ENCODE data around the gene HHIPL1.

Gene HHIPL1

DNA sequence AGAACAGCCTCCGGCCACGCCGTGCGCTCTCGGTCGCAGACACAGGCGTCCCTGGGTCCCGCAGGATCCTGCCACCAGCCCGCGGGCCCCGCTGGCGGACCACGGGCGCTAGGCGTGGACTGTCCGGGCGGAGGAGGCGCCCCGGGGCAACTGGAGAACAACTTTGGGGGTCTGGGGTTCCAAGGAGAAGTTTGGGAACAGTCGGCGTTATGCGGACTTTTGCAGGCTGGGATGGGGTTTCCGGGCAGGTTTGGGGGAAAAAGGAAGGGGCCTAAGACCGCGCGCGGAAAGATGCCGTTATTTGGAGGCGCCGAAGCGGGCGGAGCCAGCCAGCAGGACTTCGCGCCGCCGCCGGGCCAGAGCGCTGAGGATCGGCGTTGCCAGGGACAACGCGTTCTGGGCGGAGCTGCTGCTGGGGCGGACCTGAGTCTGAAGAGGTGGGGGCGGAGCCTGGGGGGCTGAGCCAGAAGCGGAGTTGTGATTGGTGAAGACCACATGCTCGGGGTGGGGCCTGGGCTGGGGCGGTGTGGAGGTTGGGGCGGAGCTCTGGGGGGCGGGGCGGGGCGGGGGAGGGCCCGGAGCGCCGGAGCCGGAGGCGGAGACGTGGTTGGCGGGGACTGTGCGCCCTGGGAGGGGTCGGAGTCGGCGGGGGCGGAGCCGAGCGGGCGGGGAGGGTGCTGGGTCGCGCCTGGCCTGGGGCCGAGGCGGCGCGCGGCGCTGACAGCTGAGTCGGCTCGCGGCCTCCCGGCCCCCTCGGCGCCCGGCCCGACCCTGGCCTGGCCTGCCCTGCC is 38.9 kb downstream of the HHIPL1 start, which contains the start of gene CYP46A1:
Gene CYP46A1 (plus strand): TSS at position 680 of the 791 bp plus-strand sequence. CDS start 120 bp downstream, outside the sequence.
- DNase-seq (ENCODE audit: low spot score): peak; percentile 100
- Histone ChIP-seq H3K4me3 (peak within 1 kb of the TSS; percentile 85), H3K27ac (peak within 1 kb of the TSS; percentile 89 to 91)
- TF ChIP-seq, protein P1, sequence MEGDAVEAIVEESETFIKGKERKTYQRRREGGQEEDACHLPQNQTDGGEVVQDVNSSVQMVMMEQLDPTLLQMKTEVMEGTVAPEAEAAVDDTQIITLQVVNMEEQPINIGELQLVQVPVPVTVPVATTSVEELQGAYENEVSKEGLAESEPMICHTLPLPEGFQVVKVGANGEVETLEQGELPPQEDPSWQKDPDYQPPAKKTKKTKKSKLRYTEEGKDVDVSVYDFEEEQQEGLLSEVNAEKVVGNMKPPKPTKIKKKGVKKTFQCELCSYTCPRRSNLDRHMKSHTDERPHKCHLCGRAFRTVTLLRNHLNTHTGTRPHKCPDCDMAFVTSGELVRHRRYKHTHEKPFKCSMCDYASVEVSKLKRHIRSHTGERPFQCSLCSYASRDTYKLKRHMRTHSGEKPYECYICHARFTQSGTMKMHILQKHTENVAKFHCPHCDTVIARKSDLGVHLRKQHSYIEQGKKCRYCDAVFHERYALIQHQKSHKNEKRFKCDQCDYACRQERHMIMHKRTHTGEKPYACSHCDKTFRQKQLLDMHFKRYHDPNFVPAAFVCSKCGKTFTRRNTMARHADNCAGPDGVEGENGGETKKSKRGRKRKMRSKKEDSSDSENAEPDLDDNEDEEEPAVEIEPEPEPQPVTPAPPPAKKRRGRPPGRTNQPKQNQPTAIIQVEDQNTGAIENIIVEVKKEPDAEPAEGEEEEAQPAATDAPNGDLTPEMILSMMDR (IDR thresholded peaks at IDR 0.05): no peak

DNA sequence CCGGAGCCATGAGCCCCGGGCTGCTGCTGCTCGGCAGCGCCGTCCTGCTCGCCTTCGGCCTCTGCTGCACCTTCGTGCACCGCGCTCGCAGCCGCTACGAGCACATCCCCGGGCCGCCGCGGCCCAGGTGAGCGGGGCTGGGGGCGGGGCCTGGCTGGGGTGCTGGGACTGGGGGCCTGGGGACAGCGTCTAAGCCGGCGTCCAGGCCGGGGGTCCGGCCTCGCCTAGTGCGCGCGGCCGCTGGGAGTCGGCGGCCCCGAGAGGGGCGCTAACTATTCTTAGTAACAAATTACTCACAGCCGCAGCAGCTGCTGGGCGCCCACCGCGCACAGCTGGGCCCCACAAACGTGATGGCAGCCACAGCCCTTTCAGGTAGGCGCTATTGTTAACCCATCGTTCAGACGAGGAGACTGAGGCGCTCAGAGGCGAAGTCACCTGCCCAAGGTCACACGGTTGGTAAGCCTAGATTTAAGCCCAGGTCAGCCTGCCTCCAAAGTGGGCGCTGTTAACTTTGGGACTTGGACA is 39.5 kb downstream of the HHIPL1 start:
- TF ChIP-seq, protein P1 (IDR thresholded peaks at IDR 0.05): no peak
- H3K27ac ChIP-seq: peak overlapping the region; percentile 54 to 68
- peak overlapping the region; percentile 85 for H3K4me3 ChIP-seq
- peak; percentile 81 for DNase-seq (ENCODE audit: low spot score)

DNA sequence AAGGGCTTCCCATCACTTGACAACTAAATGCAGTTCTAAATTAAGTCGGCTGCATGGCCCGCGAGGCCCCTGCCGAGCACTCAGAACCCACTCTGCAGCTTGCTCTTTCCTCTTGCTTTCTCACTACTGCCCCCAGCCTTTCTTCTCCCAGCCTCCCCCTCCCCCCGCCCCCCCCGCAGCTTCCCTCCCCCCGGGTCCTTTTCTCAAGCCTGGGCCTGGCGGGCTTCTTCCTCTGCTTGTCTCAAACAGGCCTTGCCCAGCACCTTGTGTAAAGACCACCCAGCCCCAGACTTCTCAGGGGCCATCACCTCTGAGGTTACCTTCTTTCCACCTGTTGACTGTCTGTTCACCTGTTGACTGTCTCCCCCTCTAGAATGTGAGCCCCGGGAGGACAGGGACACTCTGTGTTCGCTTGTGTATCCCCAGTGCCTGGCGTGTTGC is 40.2 kb downstream of the HHIPL1 start:
- no peak overlapping the region for H3K27ac ChIP-seq
- TF ChIP-seq, protein P1 (IDR thresholded peaks at IDR 0.05): no peak
- no peak for DNase-seq (ENCODE audit: low spot score)
- H3K4me3 ChIP-seq: no peak overlapping the region

DNA sequence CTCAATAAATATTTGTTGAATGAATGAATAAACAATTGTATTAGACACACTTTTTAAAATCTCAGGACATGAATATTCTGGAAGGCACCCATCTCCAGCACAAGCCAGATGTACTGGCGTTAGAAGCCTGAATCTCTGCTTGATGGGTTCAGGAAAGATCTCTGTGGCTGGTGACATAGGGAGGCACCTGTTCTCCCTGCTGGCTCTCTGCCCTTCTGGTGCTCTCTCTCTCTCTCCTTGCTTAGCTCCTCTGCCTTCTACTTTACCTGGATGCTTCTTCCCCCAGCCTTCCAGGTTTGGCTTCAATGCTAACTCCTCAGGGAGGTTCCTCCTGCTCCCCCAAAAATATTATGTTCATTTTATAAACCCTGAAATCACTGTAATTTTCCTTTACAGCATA is 40.7 kb downstream of the HHIPL1 start:
- Histone ChIP-seq H3K27ac (no peak overlapping the region), H3K4me3 (no peak overlapping the region)
- TF ChIP-seq, protein P1 (IDR thresholded peaks at IDR 0.05): no peak
- no peak for DNase-seq (ENCODE audit: low spot score)

DNA sequence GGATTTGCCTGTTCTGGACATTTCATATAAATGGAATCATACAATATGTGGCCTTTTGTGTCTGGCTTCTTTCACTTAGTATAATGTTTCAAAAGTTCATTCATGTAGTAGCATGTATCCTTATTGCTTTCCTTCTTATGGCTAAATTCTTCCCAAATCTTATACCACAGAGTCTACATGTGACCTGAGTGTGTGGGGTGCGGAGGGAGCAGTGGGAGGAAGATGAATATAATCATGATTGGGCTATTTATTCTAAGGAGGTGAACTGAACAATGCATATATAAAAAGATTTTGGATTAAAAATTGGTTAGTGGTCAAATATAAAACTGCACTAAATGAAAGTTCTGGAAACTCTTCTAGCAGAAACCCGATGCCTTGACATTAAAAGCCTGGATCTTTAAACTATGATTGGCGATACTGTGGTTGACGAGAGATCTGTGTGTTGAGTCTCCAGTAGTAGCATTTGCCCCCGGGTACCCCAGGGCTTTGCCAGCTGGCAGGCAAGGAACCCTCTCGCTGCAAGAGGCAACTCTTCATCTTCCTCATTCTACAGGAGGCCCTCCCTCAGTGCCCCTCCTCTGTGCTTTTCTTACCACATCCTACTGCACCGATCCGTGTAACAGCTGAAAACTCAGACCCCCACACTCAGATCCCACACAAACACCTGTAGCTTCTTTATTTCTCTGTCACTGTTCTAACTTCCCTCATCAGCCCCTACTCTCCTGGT is 41.8 kb downstream of the HHIPL1 start:
- DNase-seq (ENCODE audit: low spot score): no peak
- Histone ChIP-seq H3K27ac (no peak overlapping the region), H3K4me3 (no peak overlapping the region)
- TF ChIP-seq, protein P1 (IDR thresholded peaks at IDR 0.05): no peak

DNA sequence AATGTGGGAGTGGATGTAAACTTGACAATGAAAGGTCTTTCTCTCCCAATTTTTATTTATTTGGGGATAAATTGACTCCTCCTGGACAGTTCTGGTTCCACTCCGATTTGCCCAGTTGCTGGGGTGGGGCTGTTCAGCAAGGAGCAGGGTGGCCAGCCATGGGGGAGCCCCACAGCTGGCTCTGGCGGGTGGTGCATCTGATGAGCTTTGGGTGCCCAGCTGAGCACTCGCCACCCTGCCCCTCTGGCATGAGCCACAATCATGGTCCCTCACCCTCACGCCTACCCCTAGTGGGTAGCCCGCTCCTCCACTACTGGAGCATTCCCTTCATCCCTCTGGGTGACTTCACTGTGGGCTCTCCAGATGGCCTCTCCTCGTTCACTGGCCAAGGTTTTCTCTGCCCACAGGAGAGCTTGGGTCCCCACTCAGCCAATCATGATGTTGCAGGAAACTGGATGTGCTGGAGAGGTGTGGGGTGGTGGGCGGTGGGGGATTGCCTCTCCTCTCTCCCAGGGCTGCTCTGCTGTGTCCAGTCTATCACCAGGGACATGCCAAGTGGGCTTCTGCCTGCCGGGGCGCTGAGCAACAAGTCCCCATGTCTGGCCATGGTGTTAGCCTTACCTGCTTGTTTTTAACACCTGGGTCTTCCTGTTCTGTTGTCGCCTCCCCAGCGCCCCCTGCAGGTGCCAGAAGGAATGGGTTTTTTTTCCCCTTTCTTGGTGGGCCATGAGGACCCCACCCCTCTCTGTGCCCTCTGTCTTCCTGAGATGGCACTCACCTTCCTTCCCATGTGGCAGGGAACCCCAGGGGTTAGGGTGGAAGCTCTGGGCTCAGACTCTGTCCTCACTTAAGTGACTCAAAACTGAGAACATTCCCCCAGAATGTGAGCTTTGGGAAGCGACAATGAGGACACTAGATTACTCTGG is 42.6 kb downstream of the HHIPL1 start:
- H3K4me3 ChIP-seq: no peak overlapping the region
- no peak for DNase-seq (ENCODE audit: low spot score)
- H3K27ac ChIP-seq: no peak overlapping the region
- TF ChIP-seq, protein P1 (IDR thresholded peaks at IDR 0.05): no peak

Data from coronary artery (tissue), 2 donors.